SK-N-SH treated with all-trans-retinoic acid at 6 μM for 48 hours (cell line): ENCODE results near the gene GRK2.

ENCODE experiments used
- ATAC-seq: fragments of 200-7000 bp; cut with Tn5 transposase; 3 replicates; pipeline ENCODE4 v1.9.1; 2020; ENCODE audit warnings: mild to moderate bottlenecking, moderate library complexity
- BACH2 ChIP-seq: fragments of 250-450 bp; sonication (Bioruptor Pico); IDR thresholded peaks from 2 replicates; pipeline ENCODE4 v1.9.0; 2021; ENCODE audit warnings: mild to moderate bottlenecking, borderline replicate concordance
- CSDC2 ChIP-seq: fragments of 250-450 bp; sonication (Bioruptor Pico); IDR thresholded peaks from 2 replicates; pipeline ENCODE4 v1.5.0; 2020; ENCODE audit warnings: mild to moderate bottlenecking, moderate library complexity
- ESRRG ChIP-seq: fragments of 250-450 bp; sonication (Bioruptor Pico); IDR thresholded peaks from 2 replicates; pipeline ENCODE4 v1.6.1; 2021; ENCODE audit warnings: mild to moderate bottlenecking
- GLIS3 ChIP-seq: fragments of 250-450 bp; sonication (Bioruptor Pico); IDR thresholded peaks from 2 replicates; pipeline ENCODE4 v1.5.0; 2020; ENCODE audit warnings: mild to moderate bottlenecking, moderate library complexity
- ISL1 ChIP-seq: fragments of 250-450 bp; sonication (Bioruptor Pico); IDR thresholded peaks from 2 replicates; pipeline ENCODE4 v2.1.2; 2022; ENCODE audit warnings: mild to moderate bottlenecking, moderate library complexity
- OSR1 ChIP-seq: fragments of 250-450 bp; sonication (Bioruptor Pico); IDR thresholded peaks from 2 replicates; pipeline ENCODE4 v1.8.0; 2022; ENCODE audit warnings: moderate library complexity, mild to moderate bottlenecking, inconsistent platforms
- PPARA ChIP-seq: fragments of 250-450 bp; sonication (Bioruptor Pico); IDR thresholded peaks from 2 replicates; pipeline ENCODE4 v1.5.0; 2020; ENCODE audit warnings: mild to moderate bottlenecking, borderline replicate concordance
- RARB ChIP-seq: fragments of 250-450 bp; sonication (Bioruptor Pico); IDR thresholded peaks from 2 replicates; pipeline ENCODE4 v1.8.0; 2021; ENCODE audit warnings: mild to moderate bottlenecking, moderate library complexity
- TCF4 ChIP-seq: fragments of 250-450 bp; sonication (Bioruptor Pico); IDR thresholded peaks from 2 replicates; pipeline ENCODE4 v1.8.0; 2021; ENCODE audit warnings: mild to moderate bottlenecking, moderate library complexity, borderline replicate concordance
- TOX ChIP-seq: fragments of 250-450 bp; sonication (Bioruptor Pico); IDR thresholded peaks from 2 replicates; pipeline ENCODE4 v1.8.0; 2021; ENCODE audit warnings: mild to moderate bottlenecking, moderate library complexity, borderline replicate concordance
- ZC3H10 ChIP-seq: fragments of 250-450 bp; sonication (Bioruptor Pico); IDR thresholded peaks from 2 replicates; pipeline ENCODE4 v1.5.1; 2021; ENCODE audit warnings: mild to moderate bottlenecking, moderate library complexity
- ZFP30 ChIP-seq: fragments of 450-650 bp; formaldehyde crosslinking; IDR thresholded peaks from 2 replicates; pipeline ENCODE4 v1.5.0; 2022; ENCODE audit warnings: mild to moderate bottlenecking, moderate library complexity
- ZNF565 ChIP-seq: fragments of 450-650 bp; formaldehyde crosslinking; conservative IDR thresholded peaks from 2 replicates; pipeline ENCODE4 v1.5.0; 2020; ENCODE audit warnings: low read depth, mild to moderate bottlenecking, moderate library complexity
- ZNF70 ChIP-seq: fragments of 450-650 bp; formaldehyde crosslinking; IDR thresholded peaks from 2 replicates; pipeline ENCODE4 v1.5.0; 2020; ENCODE audit warnings: mild to moderate bottlenecking, moderate library complexity
- ZNF8 ChIP-seq: fragments of 450-650 bp; formaldehyde crosslinking; IDR thresholded peaks from 2 replicates; pipeline ENCODE4 v1.5.0; 2020; ENCODE audit warnings: mild to moderate bottlenecking, moderate library complexity
- TF ChIP-seq, protein P1 (sequence below): fragments of 250-450 bp; sonication (Bioruptor Pico); IDR thresholded peaks from 2 replicates; pipeline ENCODE4 v1.8.0; 2021; ENCODE audit warnings: low read depth, mild to moderate bottlenecking, moderate library complexity, borderline replicate concordance
- TF ChIP-seq, protein P2 (sequence below): fragments of 250-450 bp; sonication (Bioruptor Pico); IDR thresholded peaks from 2 replicates; pipeline ENCODE4 v1.5.0; 2020; ENCODE audit warnings: mild to moderate bottlenecking, moderate library complexity
- TF ChIP-seq, protein P3 (sequence below): fragments of 250-450 bp; sonication (Bioruptor Pico); IDR thresholded peaks from 2 replicates; pipeline ENCODE4 v1.8.0; 2020; ENCODE audit warnings: mild to moderate bottlenecking, moderate library complexity, borderline replicate concordance
- TF ChIP-seq, protein P4 (sequence below): fragments of 250-450 bp; sonication (Bioruptor Pico); IDR thresholded peaks from 2 replicates; pipeline ENCODE4 v1.5.1; 2020; ENCODE audit warnings: low read depth, mild to moderate bottlenecking, moderate library complexity

The GRK2 gene

DNA sequence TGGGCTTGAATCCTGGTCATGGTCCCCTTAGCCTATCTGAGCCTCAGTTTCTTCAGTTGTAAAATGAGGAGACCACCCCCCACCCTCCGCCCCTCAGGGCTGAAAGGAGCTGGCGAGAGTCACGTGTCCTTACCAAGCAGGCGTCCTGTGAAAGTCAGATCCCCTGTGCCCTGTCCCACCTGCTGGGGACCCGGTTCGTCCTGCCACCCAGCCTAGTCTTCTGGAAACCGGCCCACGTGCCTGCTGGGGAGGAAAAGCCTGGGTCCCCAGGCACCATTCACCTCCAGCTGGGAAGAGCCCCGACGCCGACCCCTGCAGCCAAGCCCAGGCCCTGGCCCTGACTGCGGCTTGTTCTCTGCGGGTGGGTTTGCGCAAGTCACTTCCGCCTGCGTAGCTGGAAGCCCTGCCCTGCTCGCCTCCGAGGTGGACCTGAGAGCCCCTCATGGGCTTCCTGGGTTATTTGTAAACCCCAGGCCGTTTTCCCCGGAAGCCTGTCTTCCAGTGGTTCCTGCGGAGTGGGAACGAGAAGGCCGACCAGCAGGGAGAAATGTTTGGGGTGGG lies 36.4 kb downstream of the GRK2 start (continued):
- TF ChIP-seq, protein P1, sequence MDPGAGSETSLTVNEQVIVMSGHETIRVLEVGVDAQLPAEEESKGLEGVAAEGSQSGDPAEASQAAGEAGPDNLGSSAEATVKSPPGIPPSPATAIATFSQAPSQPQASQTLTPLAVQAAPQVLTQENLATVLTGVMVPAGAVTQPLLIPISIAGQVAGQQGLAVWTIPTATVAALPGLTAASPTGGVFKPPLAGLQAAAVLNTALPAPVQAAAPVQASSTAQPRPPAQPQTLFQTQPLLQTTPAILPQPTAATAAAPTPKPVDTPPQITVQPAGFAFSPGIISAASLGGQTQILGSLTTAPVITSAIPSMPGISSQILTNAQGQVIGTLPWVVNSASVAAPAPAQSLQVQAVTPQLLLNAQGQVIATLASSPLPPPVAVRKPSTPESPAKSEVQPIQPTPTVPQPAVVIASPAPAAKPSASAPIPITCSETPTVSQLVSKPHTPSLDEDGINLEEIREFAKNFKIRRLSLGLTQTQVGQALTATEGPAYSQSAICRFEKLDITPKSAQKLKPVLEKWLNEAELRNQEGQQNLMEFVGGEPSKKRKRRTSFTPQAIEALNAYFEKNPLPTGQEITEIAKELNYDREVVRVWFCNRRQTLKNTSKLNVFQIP (CRISPR knock-in tag) = no peak
- TF ChIP-seq, all 23 proteins: peak for 0

DNA sequence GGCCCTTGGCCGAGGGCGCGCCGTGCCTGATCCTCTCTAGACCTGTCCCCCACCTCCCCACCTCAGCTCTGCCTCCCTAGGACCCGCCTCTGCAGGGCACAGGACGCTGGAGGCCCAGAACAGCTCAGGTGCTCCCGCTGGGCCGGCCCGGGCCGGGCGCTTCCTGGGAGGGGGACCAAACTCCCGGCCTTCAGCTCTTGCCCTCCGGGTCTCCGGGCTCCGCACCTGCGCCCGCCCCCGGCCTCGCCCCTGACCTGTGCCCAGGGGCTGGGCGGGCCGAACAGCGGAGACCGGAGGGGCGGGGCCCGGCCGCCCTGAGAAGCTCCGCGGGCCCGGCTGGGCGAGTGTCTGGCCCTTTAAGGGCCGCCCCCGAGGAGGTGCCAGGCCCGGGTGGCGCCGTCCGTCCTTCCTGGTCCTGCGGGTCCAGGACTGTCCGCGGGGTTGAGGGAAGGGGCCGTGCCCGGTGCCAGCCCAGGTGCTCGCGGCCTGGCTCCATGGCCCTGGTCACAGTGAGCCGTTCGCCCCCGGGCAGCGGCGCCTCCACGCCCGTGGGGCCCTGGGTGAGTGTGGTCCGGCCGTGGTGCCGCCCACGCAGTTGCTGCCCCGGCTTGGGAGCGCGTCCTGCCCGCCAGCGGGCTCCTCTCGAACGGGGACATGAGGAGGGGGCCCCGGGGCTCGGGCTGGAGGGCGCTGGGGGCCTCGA lies 37.0 kb downstream of the GRK2 start, which contains the start of gene SSH3:
Gene SSH3 (plus strand): TSS at position 399 of the 703 bp plus-strand sequence. CDS start 96 bp downstream, at position 495.
- peak; percentile 92 for ATAC-seq
- TF ChIP-seq OSR1 = no peak
- TF ChIP-seq ZNF70 (CRISPR knock-in tag) = no peak
- TF ChIP-seq TOX (CRISPR knock-in tag) = no peak
- no peak for TF ChIP-seq ZC3H10
- TF ChIP-seq, protein P2, sequence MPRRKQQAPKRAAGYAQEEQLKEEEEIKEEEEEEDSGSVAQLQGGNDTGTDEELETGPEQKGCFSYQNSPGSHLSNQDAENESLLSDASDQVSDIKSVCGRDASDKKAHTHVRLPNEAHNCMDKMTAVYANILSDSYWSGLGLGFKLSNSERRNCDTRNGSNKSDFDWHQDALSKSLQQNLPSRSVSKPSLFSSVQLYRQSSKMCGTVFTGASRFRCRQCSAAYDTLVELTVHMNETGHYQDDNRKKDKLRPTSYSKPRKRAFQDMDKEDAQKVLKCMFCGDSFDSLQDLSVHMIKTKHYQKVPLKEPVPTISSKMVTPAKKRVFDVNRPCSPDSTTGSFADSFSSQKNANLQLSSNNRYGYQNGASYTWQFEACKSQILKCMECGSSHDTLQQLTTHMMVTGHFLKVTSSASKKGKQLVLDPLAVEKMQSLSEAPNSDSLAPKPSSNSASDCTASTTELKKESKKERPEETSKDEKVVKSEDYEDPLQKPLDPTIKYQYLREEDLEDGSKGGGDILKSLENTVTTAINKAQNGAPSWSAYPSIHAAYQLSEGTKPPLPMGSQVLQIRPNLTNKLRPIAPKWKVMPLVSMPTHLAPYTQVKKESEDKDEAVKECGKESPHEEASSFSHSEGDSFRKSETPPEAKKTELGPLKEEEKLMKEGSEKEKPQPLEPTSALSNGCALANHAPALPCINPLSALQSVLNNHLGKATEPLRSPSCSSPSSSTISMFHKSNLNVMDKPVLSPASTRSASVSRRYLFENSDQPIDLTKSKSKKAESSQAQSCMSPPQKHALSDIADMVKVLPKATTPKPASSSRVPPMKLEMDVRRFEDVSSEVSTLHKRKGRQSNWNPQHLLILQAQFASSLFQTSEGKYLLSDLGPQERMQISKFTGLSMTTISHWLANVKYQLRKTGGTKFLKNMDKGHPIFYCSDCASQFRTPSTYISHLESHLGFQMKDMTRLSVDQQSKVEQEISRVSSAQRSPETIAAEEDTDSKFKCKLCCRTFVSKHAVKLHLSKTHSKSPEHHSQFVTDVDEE (CRISPR knock-in tag) = no peak
- TF ChIP-seq RARB = no peak
- TF ChIP-seq, protein P3, sequence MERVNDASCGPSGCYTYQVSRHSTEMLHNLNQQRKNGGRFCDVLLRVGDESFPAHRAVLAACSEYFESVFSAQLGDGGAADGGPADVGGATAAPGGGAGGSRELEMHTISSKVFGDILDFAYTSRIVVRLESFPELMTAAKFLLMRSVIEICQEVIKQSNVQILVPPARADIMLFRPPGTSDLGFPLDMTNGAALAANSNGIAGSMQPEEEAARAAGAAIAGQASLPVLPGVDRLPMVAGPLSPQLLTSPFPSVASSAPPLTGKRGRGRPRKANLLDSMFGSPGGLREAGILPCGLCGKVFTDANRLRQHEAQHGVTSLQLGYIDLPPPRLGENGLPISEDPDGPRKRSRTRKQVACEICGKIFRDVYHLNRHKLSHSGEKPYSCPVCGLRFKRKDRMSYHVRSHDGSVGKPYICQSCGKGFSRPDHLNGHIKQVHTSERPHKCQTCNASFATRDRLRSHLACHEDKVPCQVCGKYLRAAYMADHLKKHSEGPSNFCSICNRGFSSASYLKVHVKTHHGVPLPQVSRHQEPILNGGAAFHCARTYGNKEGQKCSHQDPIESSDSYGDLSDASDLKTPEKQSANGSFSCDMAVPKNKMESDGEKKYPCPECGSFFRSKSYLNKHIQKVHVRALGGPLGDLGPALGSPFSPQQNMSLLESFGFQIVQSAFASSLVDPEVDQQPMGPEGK (CRISPR knock-in tag) = no peak
- no peak for TF ChIP-seq BACH2 (CRISPR knock-in tag)
- TF ChIP-seq ISL1 (CRISPR knock-in tag) = no peak
- TF ChIP-seq TCF4 (CRISPR knock-in tag) = no peak
- TF ChIP-seq ESRRG = no peak
- TF ChIP-seq, protein P1 (CRISPR knock-in tag) = no peak
- no peak for TF ChIP-seq PPARA
- TF ChIP-seq CSDC2 (CRISPR knock-in tag) = no peak
- no peak for TF ChIP-seq ZNF565 (CRISPR knock-in tag)
- no peak for TF ChIP-seq ZNF8 (CRISPR knock-in tag)
- TF ChIP-seq GLIS3 (CRISPR knock-in tag) = no peak
- TF ChIP-seq, protein P4, sequence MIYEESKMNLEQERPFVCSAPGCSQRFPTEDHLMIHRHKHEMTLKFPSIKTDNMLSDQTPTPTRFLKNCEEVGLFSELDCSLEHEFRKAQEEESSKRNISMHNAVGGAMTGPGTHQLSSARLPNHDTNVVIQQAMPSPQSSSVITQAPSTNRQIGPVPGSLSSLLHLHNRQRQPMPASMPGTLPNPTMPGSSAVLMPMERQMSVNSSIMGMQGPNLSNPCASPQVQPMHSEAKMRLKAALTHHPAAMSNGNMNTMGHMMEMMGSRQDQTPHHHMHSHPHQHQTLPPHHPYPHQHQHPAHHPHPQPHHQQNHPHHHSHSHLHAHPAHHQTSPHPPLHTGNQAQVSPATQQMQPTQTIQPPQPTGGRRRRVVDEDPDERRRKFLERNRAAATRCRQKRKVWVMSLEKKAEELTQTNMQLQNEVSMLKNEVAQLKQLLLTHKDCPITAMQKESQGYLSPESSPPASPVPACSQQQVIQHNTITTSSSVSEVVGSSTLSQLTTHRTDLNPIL (CRISPR knock-in tag) = no peak

DNA sequence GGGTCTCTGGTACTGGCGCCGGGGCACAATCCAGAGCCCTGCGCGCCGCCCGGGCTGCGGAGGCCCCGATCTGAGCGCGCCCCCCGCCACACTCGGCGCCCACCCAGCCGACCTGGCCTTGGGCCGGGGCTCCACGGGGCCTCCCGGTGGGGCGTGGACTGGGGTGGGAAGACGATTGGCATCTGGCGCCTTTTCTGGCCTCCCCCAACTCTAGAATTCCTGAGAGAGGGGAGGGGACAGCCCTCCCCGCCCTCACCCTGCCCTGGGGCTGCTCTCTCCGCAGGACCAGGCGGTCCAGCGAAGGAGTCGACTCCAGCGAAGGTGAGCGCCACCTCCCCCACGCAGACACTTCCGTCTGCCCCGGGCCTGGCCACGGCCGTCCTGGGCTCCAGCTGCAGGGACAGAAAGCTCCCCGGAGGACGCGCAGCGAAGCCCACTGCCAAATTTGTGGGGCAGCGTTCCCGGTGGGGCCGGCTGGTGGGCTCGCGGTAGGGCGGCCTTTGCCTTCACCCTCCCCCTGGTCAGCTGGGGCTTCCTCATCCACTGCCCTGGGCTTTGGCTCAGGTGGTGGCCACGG lies 37.6 kb downstream of the GRK2 start:
- ATAC-seq = peak; percentile 49
- TF ChIP-seq BACH2 (CRISPR knock-in tag) (no peak), TCF4 (CRISPR knock-in tag) (no peak), TOX (CRISPR knock-in tag) (no peak), ISL1 (CRISPR knock-in tag) (no peak), ZFP30 (CRISPR knock-in tag) (no peak)
- TF ChIP-seq, protein P1 (CRISPR knock-in tag) = no peak
- TF ChIP-seq, protein P3 (CRISPR knock-in tag) = no peak
- TF ChIP-seq, all 23 proteins: peak for 0
